Measurements from ENCODE around the gene ENOX1.

The ENOX1 gene

GRCh38 chr13:43573361-43573740 is 213.4 kb downstream of the ENOX1 start:
- no peak overlapping the region for H3K4me3 ChIP-seq (ENCODE audit: low read depth, low read length)
- no peak for TF ChIP-seq CTCF (IDR thresholded peaks at IDR 0.05; ENCODE audit: low read depth, low read length)

GRCh38 chr13:43572656-43573360 is 214.0 kb downstream of the ENOX1 start:
- H3K4me3 ChIP-seq (ENCODE audit: low read depth, low read length), result no peak overlapping the region
- no peak for TF ChIP-seq CTCF (IDR thresholded peaks at IDR 0.05; ENCODE audit: low read depth, low read length)

GRCh38 chr13:43569658-43570057 is 217.1 kb downstream of the ENOX1 start:
- TF ChIP-seq CTCF (IDR thresholded peaks at IDR 0.05; ENCODE audit: low read depth, low read length), result no peak
- no peak overlapping the region for H3K4me3 ChIP-seq (ENCODE audit: low read depth, low read length)

GRCh38 chr13:43567608-43568007 is 219.2 kb downstream of the ENOX1 start:
- TF ChIP-seq CTCF (IDR thresholded peaks at IDR 0.05; ENCODE audit: low read depth, low read length), result no peak
- H3K4me3 ChIP-seq (ENCODE audit: low read depth, low read length), result no peak overlapping the region

GRCh38 chr13:43564952-43565351 is 221.8 kb downstream of the ENOX1 start:
- TF ChIP-seq CTCF (IDR thresholded peaks at IDR 0.05; ENCODE audit: low read depth, low read length), result no peak
- H3K4me3 ChIP-seq (ENCODE audit: low read depth, low read length), result no peak overlapping the region

GRCh38 chr13:43561081-43561480 is 225.7 kb downstream of the ENOX1 start:
- H3K4me3 ChIP-seq (ENCODE audit: low read depth, low read length), result no peak overlapping the region
- no peak for TF ChIP-seq CTCF (IDR thresholded peaks at IDR 0.05; ENCODE audit: low read depth, low read length)

GRCh38 chr13:43558939-43559338 is 227.8 kb downstream of the ENOX1 start:
- no peak for TF ChIP-seq CTCF (IDR thresholded peaks at IDR 0.05; ENCODE audit: low read depth, low read length)

More at GRCh38 chr13:43558939-43559338, 227.8 kb downstream of the ENOX1 start:
- no peak overlapping the region for H3K4me3 ChIP-seq (ENCODE audit: low read depth, low read length)
